T-helper 9 cell (primary cell): ENCODE data around the gene MTCH1.

ENCODE experiments used
- DNase-seq: peaks from one replicate; pipeline ENCODE4 v3.0.0-alpha.2; 2020

Gene MTCH1

GRCh38 chr6:36989264-36989663 lies 3.3 kb upstream of the MTCH1 start:
- DNase-seq: no peak

- DNase-seq: no peak
These were observed 680 bp upstream of the MTCH1 start for GRCh38 chr6:36986704-36987047.

GRCh38 chr6:36985417-36985807 lies 584 bp downstream of the MTCH1 start:
- DNase-seq: no peak

GRCh38 chr6:36984581-36985416 lies 1.2 kb downstream of the MTCH1 start:
- peak; percentile 58 for DNase-seq

GRCh38 chr6:36983538-36983937 lies 2.5 kb downstream of the MTCH1 start:
- DNase-seq: no peak

- DNase-seq: no peak
These were observed 4.9 kb downstream of the MTCH1 start for GRCh38 chr6:36980876-36981619.

- DNase-seq: no peak
These were observed 5.9 kb downstream of the MTCH1 start for GRCh38 chr6:36980129-36980528.

GRCh38 chr6:36979347-36979742 lies 6.7 kb downstream of the MTCH1 start:
- DNase-seq: no peak

GRCh38 chr6:36978421-36979346 lies 7.3 kb downstream of the MTCH1 start:
- no peak for DNase-seq

GRCh38 chr6:36977470-36977941 lies 8.5 kb downstream of the MTCH1 start:
- no peak for DNase-seq

GRCh38 chr6:36976931-36977330 lies 9.1 kb downstream of the MTCH1 start:
- DNase-seq: no peak

GRCh38 chr6:36976509-36976908 lies 9.5 kb downstream of the MTCH1 start:
- no peak for DNase-seq

- no peak for DNase-seq
These were observed 10.1 kb downstream of the MTCH1 start for GRCh38 chr6:36976007-36976264.

- DNase-seq: no peak
These were observed 10.6 kb downstream of the MTCH1 start for GRCh38 chr6:36975231-36976006.

- DNase-seq: no peak
These were observed 12.3 kb downstream of the MTCH1 start for GRCh38 chr6:36973647-36974046.

- no peak for DNase-seq
These were observed 12.8 kb downstream of the MTCH1 start for GRCh38 chr6:36973190-36973589.

GRCh38 chr6:36971921-36972673 lies 13.9 kb downstream of the MTCH1 start:
- DNase-seq: no peak

- no peak for DNase-seq
These were observed 14.8 kb downstream of the MTCH1 start for GRCh38 chr6:36970892-36971842.

- no peak for DNase-seq
These were observed 15.8 kb downstream of the MTCH1 start for GRCh38 chr6:36969988-36970891.
